Left lobe of liver (tissue), 2 donors: Measurements from ENCODE around the gene FOXO3. TPM values are rescaled to one million over a fixed set of nuclear protein-coding genes. Genes with fewer than 3 reads are reported as not detected.
A peak's percentile ranks its signal among the peaks of the same experiment; 100 is the strongest.
"Not testable (repeated sequence)": the region's sequence is repeated elsewhere in the genome, so short reads cannot be mapped to it uniquely, and the experiment has no call there.

Experiments used
- ATAC-seq: fragments of 200-7000 bp; cut with Tn5 transposase; one replicate; pipeline ENCODE4 v1.9.1; 2020; ENCODE audit warnings: mild to moderate bottlenecking, moderate library complexity
- DNase-seq: peaks from one replicate; pipeline ENCODE4 v3.0.0-alpha.2; 2020; ENCODE audit warnings: low spot score
- total RNA-seq: library from RNA; stranded (reverse); gene quantifications from one replicate; pipeline ENCODE4 v1.2.1, GENCODE V29; 2021
- donor health status: DM: no; HTN: no; CAD: no; lungs with moderate emphysema.
- donor health status: DM: no; HTN: yes; CAD: no.

Gene FOXO3
- total RNA-seq, result 22.6 TPM

DNA sequence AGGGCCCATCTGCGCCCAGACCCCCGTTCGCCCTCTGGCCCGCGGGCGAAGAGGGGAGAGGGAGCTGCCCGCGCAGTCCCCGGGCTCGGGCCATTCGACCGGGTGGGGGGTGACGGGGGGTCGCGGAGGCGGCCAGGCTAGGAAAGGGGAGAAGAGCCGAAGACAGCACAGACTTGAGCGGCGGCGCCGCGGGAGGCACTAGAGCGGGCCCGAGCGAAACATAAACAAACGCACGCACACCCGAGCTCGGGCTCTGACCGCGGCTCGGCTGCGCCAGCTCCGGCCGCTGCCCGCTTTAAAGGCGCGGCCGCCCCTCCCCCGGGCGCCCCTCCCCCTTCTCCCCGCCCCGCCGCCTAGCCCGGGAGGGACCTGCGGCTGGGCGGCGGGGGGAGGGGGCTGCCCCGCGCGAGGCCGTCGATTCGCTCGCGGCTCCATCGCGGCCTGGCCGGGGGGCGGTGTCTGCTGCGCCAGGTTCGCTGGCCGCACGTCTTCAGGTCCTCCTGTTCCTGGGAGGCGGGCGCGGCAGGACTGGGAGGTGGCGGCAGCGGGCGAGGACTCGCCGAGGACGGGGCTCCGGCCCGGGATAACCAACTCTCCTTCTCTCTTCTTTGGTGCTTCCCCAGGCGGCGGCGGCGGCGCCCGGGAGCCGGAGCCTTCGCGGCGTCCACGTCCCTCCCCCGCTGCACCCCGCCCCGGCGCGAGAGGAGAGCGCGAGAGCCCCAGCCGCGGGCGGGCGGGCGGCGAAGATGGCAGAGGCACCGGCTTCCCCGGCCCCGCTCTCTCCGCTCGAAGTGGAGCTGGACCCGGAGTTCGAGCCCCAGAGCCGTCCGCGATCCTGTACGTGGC lies at the start of gene FOXO3:
Gene FOXO3, plus strand, starts transcription at position 455 of the 846 bp plus-strand sequence. Its CDS starts 292 bp downstream, at position 747.
- DNase-seq (peak; percentile 96), ATAC-seq (peak; percentile 64)

DNA sequence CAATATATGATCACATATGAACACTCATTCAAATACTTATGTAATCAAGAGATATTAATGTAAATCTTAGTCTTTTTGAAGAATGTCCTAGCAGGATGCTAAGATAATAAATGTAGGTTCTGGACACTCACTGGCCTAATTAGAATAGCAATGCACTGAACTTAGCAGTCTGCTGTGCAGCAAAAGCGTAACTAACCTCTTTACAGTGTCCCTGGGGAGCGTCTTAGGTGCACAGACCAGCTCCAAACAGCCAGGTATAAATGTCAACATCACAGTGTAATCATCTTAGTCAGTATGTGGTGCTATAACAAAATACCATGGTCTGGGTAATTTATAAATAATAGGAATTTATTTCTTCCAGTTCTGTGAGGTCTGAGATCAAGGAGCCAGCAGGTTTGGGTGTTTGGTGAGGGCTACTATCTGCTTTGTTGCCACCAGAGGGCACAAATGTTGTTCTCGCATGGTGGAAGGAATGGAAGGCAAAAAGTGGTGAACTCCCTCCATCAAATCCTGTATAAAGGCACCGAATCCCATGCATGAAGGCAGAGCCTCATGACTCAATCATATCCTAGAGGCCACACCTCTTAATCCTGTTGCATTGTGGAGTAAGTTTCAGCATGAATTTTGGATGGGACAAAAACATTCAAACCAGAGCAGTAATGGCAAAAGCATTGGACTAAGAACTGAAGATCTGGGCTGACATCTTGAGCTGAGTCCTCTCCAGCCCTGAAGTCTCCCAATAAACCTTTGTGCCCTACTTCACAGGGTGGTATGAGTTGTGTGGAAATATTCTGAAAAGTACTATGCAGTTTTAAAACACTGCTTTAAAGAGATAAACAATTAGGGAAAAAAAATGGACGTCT lies 41.8 kb upstream of the FOXO3 start:
- ATAC-seq (peak; percentile 81), DNase-seq (no peak)

GRCh38 chr6:108521616-108522107 lies 39.1 kb upstream of the FOXO3 start:
- ATAC-seq, result no peak

GRCh38 chr6:108523697-108524096 lies 37.0 kb upstream of the FOXO3 start:
- no peak for ATAC-seq
- no peak for DNase-seq

More at GRCh38 chr6:108521616-108522107, 39.1 kb upstream of the FOXO3 start:
- DNase-seq, result no peak

DNA sequence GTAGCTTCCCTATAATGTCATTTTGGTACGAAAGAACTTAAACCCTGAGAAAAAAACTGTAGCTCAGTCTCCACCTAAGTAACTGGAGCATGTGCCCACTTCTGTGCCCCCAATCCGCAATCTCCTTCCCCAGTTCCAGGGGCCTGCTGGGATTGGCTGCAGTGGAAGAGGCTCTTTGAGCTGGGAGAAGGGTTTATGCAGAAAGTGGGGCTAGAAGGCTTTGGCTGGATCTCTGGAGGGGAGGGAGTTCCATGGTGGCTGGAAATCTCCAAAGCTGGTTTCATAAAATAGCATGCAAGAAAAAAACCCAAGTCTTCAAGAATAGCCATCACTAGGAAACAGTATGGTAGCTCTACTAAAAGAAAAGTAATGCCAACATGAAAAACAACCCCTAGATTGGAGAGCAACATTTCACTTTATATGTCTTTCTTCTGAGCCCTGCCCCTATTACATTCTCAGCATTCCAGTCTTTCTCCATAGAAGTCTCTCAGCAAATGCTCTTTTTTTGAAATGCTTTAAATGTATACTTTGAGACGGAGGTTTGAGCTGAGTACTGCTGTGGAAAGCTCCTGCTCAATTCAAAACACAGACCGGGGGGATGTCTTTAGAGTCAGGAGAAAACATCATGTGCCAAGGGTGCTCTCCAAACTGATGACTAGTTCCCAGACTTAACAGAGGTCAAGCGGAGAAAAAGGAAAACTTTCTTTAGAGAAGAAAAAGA lies 36.0 kb upstream of the FOXO3 start:
- ATAC-seq, result no peak
- no peak for DNase-seq

DNA sequence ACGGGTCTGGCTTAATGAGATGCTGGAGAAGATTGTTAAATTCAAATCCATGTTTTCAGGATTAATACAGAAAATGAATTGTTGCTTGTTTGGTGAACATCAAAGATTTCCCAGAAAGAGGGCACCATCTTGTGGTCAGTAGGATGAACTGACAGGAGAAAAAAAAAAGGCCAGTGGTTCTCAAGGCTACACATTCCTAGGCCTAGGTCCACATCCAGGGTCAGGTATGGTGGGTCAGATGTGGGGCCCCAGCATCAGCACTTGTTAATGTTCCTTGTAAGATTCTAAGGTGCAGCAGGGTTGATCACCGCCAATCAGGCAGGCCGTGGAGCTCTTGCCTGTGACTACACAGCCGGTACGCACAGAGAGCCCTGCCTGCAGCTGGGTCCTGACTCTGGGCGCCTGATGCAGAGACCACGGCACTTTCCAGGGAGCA lies 34.0 kb upstream of the FOXO3 start:
- ATAC-seq (peak; percentile 88), DNase-seq (no peak)

DNA sequence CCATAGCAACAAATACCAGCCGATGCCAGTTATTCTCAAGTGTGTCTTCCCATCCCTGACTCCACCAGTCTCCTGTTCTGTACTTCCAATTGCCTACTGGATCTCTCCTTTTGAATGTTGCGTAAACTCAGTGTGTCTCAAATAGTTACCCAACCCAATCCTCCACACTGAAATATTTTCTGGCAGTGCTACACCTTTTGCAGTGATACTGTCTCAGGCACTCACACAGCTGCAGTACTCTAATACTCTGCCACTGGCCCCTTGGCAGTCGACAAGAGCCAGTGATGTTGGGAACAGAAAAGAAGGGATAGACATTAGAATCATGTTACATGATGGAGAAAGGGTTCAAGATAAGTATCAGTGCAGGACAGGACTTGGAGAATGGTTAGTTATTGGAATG lies 31.8 kb upstream of the FOXO3 start:
- ATAC-seq (no peak), DNase-seq (no peak)

DNA sequence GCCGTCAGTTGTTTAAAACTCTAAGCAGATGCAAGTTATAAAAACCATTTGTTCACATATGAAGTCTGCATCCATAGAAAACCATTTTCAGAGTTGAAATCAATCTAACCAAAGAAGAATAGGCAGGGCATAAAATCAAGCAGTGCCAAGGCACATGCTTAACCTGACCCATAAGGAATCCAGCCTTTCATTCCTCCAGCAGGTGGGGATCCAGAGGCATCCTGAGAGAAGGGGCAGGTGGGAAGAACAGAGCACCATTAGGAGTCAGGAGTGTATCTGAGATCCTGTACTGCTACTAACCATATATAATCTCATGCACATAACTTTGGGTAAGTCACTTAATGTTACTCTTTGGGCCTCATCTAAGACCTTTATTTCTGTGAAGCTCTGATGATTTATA lies 29.4 kb upstream of the FOXO3 start:
- no peak for ATAC-seq
- DNase-seq, result no peak

- ATAC-seq (peak; percentile 11), DNase-seq (no peak)
Observed at GRCh38 chr6:108535114-108535742, 25.5 kb upstream of the FOXO3 start.

GRCh38 chr6:108535920-108536535 lies 24.7 kb upstream of the FOXO3 start:
- ATAC-seq, result peak; percentile 76
- not testable (repeated sequence) for DNase-seq

DNA sequence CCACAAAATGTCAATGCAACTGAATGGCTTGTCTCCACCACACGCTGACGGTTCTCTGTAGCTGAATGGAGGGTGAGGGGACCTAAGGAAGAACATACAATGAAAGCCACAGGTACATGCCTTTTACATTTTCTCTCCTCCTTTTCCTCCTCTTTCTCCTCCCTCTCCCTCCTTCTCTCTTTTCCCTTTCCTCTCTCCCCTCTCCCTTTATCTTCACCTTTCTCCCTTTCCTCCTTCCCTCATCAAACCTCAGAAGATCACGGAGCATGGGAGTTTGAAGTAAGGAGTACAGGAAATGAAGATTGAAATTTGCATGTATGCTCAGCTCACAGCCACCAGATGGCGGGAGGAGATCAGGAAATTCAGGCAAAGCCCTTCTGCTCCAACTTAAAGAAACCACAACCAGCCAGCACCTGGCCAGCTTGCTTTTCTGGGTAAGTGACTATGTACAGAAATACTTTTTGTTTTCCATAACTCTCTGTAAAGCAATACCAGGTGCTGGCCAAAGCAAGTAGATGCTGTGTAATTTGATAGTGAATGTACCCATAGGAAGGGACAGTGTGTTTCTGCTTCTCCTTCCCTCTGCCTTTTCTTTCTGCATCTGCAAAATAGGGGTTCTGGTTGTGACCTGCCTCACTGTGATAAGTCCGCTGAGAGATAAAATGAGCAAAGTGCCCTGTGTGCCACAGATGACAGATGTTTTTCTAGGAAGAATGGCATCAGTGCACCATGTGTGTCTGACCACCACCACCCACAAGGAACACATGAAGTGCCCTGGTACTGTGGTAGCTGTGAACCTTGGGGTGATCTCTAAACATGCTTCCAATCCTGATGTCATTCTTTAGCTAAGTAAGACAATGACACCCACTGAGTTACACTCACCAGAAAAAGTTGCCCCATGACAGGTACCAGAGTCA lies 18.6 kb upstream of the FOXO3 start:
- ATAC-seq (peak; percentile 97), DNase-seq (peak; percentile 71)

DNA sequence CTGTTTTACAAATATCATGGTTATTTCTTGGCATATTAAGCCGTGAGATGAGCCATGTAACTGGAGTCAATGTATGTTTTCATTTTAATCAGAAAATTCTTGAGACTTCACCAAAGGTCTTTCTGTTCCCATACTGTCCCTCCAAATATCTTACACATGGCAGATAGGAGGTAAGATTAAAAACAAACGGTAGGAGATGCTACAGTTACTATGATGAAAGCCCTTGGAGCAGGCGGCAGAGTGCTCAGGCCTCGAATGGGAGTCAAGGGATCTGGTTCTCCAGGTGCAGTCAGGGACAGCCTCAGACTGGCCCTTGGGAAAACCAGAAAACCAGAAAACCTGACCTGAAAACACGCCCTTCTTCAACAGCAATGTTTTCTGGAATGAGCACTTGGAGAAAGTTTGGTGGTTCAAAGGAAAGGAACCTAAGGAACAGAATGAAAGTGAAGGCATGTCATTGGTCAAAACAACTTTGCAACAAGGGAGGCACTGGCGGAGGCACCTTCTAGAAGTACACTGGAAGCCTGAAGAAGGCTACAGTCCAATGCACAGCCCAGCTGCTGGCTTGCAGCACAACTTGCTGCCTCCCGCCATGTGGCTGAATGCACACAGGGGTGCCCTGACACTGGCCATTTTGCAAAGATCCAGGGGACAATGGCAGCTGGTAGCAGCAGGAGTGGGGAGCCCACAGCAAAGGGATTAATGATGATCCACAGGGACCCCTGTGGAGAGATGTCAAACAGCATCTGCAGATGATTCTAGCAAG lies 17.4 kb upstream of the FOXO3 start:
- no peak for DNase-seq
- ATAC-seq, result no peak

DNA sequence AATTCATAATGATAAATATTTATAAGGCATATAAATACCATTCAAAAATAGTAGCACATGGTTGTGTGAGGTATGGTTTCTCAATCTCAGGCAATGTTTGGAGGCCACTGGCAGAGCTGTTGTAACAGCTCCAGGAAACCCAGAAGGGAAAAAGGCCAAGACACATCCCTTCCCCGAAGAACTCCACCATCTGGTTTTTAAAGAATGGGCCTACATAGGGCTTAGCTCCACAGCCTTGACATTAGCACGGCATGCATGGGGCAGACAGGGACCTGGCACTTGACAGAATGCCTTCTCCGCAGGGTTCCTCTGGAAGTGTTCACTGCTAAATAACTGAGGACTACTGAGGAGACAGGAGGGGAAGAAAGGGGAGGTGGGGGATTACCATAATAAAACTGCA lies 16.1 kb upstream of the FOXO3 start:
- DNase-seq, result no peak
- ATAC-seq, result no peak

DNA sequence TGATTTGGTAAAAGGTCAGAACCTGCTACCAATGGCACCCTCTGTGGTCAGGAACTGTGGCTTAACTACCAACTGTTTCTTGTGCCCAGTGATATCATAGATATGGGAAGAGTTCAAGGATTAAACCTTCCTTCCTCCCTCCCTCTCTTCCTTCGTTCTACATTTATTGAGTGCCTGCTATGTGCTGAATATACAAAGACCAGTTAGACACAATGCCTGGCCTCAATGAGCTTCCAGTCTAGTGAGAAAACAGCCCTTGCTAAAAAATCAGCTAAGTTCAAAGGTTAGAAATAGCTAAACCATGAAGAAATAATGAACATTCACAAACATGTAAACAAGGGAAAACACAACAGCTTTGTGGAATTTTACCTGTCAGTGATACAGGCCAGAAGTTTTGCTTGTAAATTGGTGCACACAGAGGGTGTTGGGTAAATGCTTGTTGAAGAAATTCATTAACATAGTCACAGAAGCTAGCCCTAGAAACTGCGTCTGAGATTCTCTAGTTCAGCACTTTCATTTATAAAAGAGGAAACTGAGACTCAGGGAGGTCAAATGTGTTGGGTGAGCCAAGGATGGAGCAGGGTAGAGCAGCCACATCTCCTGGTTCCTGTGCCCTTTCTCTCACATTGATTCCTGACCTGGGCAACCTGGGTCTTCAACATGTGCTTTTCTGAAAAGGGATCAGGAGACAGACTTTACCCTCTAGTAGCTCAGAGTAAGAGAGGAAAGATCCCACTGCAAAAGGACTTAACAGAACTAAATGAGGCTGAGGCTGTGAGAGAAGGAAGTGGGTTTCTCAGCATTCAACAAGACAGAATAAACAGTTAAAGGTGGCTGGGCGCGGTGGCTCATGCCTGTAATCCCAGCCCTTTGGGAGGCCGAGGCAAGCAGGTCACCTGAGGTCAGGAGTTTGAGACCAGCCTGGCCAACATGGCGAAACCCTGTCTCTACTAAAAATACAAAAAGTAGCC lies 14.4 kb upstream of the FOXO3 start:
- ATAC-seq (no peak), DNase-seq (no peak)

DNA sequence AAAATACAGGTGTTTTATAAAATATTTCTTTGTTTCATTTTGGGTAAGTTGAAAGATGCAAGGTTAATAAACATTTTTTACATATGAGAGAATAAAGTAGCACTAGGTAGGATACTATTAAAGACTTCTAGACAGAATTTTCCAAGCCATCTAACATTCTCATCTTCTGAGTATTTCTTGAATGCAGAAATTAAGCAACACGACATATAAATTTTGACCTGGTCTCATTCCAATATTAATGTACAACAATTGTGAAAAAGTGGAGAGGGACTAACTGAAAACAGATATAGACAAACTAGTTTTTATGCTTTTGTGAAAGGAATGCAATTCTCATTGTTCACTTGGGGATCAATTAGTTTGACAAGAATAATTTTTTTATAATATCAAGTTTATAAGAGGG lies 11.5 kb upstream of the FOXO3 start:
- ATAC-seq (no peak), DNase-seq (no peak)

GRCh38 chr6:108549741-108550140 lies 11.0 kb upstream of the FOXO3 start:
- no peak for ATAC-seq
- no peak for DNase-seq

DNA sequence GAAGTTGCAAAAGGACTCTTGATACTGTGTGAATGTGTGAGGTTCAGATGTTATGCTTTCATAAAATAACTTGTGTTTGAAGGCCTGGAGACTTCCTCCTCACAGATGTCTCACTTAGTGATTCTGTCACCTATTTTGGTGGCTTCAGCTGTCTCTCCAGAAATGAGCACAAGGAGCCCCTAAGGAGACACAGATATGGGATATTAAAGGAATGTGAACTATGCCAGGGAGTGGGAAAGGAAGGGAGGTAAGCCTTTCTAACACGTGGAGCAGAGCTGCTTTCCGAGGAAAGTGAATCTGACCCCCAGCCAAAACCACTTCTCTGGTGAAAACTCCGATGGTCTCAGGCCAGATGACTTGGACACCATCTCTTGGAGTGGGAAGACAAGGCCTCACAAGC lies 10.5 kb upstream of the FOXO3 start:
- no peak for ATAC-seq
- no peak for DNase-seq
